Mesodermal cell (in vitro differentiated cells): ENCODE measurements around the gene CES2.

Source experiments
- H3K27ac ChIP-seq: 2 replicates; pipeline ENCODE4 v1.7.0; 2013; ENCODE audit warnings: mild to moderate bottlenecking, low read depth, low read length, moderate library complexity; ENCODE audit not compliant: severe bottlenecking
- H3K36me3 ChIP-seq: 2 replicates; pipeline ENCODE4 v1.7.1; 2013; ENCODE audit warnings: mild to moderate bottlenecking, low read length, moderate library complexity; ENCODE audit not compliant: control insufficient read depth, insufficient read depth
- H3K4me1 ChIP-seq: one replicate; pipeline ENCODE4 v1.7.1; 2013; ENCODE audit warnings: mild to moderate bottlenecking, low read length; ENCODE audit not compliant: insufficient read depth, control insufficient read depth, poor library complexity, severe bottlenecking
- H3K4me3 ChIP-seq: 2 replicates; pipeline ENCODE4 v1.7.0; 2013; ENCODE audit warnings: low read length, control low read depth, mild to moderate bottlenecking; ENCODE audit not compliant: insufficient read depth, poor library complexity, severe bottlenecking; ENCODE audit errors: extremely low read depth
- H3K9me3 ChIP-seq: 2 replicates; pipeline ENCODE4 v1.7.1; 2013; ENCODE audit warnings: mild to moderate bottlenecking, low read length, moderate library complexity; ENCODE audit not compliant: control insufficient read depth
- WGBS, 2 experiments: methylation state at CpG; one replicate each; pipeline ENCODE4 v1.1.5; 2013; ENCODE audit warnings: missing lambda C conversion rate in 2 of 2; ENCODE audit not compliant: insufficient coverage in 2 of 2; 5-methylcytosine and 5-hydroxymethylcytosine counted together

The CES2 gene

GRCh38 chr16:66902648-66903543 is 32.4 kb upstream of the CES2 start:
- 86 to 88% methylated on average over 5 to 13 of the region's 14 CpGs for WGBS, 2 experiments
- H3K4me3 ChIP-seq, result no peak overlapping the region
- H3K36me3 ChIP-seq, result no peaks in the 10 kb centered on the region
- H3K4me1 ChIP-seq, result peaks cover 50% of the 10 kb centered on the region
- H3K27ac ChIP-seq, result no peak overlapping the region
- H3K9me3 ChIP-seq, result no peaks in the 10 kb centered on the region

- H3K36me3 ChIP-seq, result no peaks in the 10 kb centered on the region
- 89 to 91% methylated on average over 7 to 8 of the region's 11 CpGs for WGBS, 2 experiments
- no peak overlapping the region for H3K27ac ChIP-seq
- no peak overlapping the region for H3K4me3 ChIP-seq
- H3K9me3 ChIP-seq, result no peaks in the 10 kb centered on the region
- peaks cover 50% of the 10 kb centered on the region for H3K4me1 ChIP-seq
These were observed 31.5 kb upstream of the CES2 start for GRCh38 chr16:66903544-66904427.

DNA sequence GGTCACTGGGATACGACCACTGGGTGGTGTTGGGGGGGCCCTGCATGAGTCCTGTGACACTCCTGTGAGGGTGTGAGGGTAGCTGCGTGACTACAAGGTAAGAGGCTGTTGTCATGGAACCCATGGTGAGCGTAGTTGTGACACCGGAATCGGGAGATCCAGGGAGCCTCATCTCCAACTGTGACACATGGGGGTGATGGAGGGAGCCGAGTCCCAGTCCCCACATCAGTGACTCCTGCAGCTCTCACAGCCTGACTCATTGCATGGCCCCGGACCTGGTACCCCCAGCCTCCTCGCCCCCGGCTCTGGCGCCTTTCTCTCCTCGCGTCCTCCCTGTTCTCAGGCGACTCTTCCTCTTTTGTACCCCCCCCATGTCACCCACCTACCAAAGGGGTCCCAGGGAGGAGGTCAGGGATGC is 30.9 kb upstream of the CES2 start:
- no peak overlapping the region for H3K27ac ChIP-seq
- WGBS, 2 experiments, result 88 to 89% methylated on average over 6 to 7 of the region's 13 CpGs

DNA sequence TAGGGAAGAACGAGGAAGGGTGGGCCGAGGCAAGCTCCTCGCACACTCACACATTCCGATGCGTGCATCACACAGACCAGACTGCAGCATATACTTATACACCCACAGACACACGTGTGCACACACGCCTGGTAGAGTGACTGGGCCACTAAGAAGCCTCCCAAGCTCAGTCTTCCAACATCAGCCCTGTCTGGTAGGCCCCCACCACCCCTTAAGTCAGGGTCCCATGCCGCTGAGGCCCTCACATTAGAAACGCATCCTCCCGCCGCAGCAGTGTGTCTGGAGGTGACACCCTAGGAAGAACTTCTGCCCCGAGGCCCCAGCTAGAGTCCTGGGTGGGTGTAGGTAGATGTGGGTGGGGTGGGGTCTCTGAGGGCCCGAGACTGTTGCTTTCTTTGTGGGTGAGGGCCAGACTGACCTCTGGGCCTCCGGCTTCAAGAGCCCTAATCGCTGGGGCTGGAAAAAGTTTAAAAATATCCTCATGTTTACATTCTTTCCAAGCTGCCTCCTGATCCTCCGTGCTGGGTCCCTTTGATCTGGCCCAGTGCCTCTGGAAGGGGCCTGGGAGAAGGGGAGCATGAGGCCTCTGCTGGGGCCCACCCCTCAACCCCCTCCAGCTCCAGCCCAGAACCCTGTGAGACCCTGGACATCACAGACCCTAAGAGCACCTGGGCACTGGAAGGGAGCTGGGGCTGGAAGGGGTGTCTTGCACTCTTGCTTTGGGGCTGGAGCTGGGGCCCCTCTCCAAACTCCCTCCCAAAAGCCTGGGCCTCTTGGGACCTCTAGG is 30.3 kb upstream of the CES2 start:
- H3K9me3 ChIP-seq, result no peaks in the 10 kb centered on the region
- 74 to 93% methylated on average over 7 of the region's 16 CpGs for WGBS, 2 experiments
- no peaks in the 10 kb centered on the region for H3K36me3 ChIP-seq
- H3K27ac ChIP-seq, result peak overlapping the region; percentile 78
- H3K4me1 ChIP-seq, result peaks cover 40% of the 10 kb centered on the region
- H3K4me3 ChIP-seq, result no peak overlapping the region

More for the DNA sequence above, 30.9 kb upstream of the CES2 start:
- no peaks in the 10 kb centered on the region for H3K9me3 ChIP-seq
- H3K4me3 ChIP-seq, result no peak overlapping the region
- peaks cover 46% of the 10 kb centered on the region for H3K4me1 ChIP-seq
- no peaks in the 10 kb centered on the region for H3K36me3 ChIP-seq

GRCh38 chr16:66905633-66906539 is 29.4 kb upstream of the CES2 start:
- Histone ChIP-seq H3K27ac (peak overlapping the region; percentile 78), H3K9me3 (no peaks in the 10 kb centered on the region), H3K36me3 (no peaks in the 10 kb centered on the region), H3K4me1 (peaks cover 35% of the 10 kb centered on the region), H3K4me3 (no peak overlapping the region)
- 89 to 91% methylated on average over 10 of the region's 11 CpGs for WGBS, 2 experiments

GRCh38 chr16:66906916-66907836 is 28.1 kb upstream of the CES2 start:
- Histone ChIP-seq H3K36me3 (no peaks in the 10 kb centered on the region), H3K27ac (no peak overlapping the region), H3K4me1 (peaks cover 30% of the 10 kb centered on the region), H3K4me3 (no peak overlapping the region), H3K9me3 (no peaks in the 10 kb centered on the region)
- WGBS, 2 experiments, result 82 to 84% methylated on average over 6 of the region's 7 CpGs

DNA sequence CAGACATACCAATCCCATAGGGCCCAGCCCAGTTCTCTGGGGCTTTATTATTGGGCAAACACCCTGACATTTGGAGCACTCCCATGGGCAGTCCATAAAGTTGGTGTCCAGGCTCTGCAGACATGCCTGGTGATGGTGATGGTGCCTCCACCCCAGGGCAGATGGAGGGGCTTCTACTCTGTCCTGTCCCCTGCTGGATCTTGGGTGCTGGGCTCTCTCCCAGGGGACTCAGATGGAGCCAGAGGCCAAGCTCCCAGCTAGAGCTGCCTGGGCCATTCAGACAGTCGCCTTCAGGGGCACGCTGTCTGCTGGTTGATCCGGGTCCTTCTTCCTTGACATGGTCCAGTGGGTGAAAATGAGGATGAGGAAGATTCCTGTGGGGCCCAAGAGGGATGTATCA is 27.2 kb upstream of the CES2 start:
- Histone ChIP-seq H3K27ac (no peak overlapping the region), H3K36me3 (no peaks in the 10 kb centered on the region), H3K9me3 (no peaks in the 10 kb centered on the region), H3K4me3 (no peak overlapping the region), H3K4me1 (peaks cover 26% of the 10 kb centered on the region)
- WGBS, 2 experiments, result 94 to 100% methylated on average over 3 of the region's 3 CpGs

GRCh38 chr16:66908762-66909559 is 26.4 kb upstream of the CES2 start:
- no peaks in the 10 kb centered on the region for H3K36me3 ChIP-seq
- no peak overlapping the region for H3K4me3 ChIP-seq
- H3K4me1 ChIP-seq, result peaks cover 20% of the 10 kb centered on the region
- no peak overlapping the region for H3K27ac ChIP-seq
- H3K9me3 ChIP-seq, result no peaks in the 10 kb centered on the region
- 81 to 93% methylated on average over 9 to 13 of the region's 14 CpGs for WGBS, 2 experiments
